GM04503 (cell line): Measurements from ENCODE around the gene LMOD1.
"Not testable (repeated sequence)": the region's sequence is repeated elsewhere in the genome, so short reads cannot be mapped to it uniquely, and the experiment has no call there.

Experiments
- DNase-seq: peaks from one replicate; pipeline ENCODE4 v3.0.0-alpha.2; 2012; ENCODE audit warnings: low read depth

Gene LMOD1

DNA sequence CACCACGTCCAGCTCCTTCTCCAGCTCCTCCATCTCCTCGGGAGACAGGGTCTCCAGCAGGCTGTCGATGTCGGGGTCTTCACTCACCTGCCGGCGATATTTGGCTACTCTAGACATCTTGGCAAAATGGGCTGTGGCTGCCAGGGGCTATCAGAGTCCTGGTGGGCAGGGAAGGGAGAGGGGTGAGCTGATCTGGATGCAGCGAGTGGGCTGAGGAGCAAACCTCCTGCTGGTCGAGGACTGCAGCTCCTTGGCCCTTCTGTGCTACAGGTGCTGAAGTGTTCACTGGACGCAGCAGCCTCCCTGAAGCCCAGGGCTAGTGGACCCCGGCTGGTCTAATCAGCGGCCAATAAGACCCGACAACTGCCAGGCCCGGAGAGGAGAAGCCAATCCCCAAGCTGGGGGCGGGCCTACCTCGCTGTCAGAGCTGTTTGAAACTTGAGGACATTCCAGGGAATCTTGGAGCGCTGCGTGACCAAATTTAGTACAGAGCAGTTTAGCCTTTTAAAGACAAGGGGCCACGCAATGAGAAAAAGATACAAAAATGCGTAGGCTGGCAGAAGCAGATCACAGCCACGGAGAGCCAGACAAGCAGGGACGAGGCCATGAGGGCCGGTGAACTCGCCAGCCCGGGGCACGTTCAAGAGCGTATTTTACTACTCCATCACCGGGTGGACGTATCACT is at the start of gene LMOD1:
LMOD1 (minus strand) TSS at position 325 of the 685 bp plus-strand sequence; CDS start at position 117, 208 bp downstream.
- DNase-seq = peak; percentile 92

DNA sequence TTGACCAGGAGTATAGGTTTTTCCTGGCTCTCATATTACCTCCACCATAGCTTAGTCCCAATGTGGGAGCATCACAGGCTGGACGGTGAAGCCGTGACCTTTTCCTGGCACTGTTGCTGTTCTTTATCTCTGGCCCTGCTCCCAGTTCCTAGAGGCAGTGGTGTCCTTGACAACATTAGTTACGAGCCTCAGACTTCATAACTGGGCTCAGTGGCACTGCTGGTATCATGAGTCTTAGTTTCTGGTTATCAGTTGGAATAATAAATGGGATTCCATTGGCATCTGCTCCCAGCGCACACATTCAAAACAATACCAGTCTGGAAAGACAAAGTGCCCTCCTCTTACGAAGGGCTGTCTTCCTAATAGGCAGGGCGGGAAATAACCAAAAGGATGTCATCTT is 44.1 kb upstream of the LMOD1 start:
- no peak for DNase-seq

DNA sequence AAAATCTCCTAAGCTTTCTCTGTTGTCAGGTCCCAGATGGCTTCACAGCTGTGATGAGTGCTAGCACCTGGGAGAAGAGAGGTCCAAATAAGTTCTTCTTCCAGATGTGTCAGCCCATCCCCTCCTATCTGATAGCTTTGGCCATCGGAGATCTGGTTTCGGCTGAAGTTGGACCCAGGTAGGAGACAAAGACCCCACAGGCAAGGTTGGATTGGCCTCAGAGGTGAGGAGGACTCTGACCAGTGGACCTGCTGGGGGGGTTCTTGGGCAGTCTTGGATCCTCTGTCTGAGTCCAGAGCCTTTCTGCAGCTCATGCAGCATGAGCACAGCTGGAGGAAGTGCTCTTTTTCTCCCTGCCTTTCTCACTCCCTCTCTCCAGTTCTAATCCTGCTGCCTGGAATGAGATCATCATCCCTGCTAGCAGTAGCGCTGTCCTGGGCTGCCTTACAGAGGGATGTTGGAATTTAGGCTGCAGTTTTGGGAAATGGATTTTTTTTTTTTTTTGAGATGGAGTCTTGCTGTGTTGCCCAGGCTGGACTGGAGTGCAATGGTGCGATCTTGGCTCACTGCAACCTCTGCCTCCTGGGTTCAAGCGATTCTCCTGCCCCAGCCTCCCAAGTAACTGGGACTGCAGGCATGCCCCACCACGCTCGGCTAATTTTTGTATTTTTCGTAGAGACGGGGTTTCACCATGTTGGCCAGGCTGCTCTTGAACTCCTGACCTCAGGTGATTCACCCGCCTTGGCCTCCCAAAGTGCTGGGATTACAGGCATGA is 43.2 kb upstream of the LMOD1 start:
- DNase-seq = no peak

DNA sequence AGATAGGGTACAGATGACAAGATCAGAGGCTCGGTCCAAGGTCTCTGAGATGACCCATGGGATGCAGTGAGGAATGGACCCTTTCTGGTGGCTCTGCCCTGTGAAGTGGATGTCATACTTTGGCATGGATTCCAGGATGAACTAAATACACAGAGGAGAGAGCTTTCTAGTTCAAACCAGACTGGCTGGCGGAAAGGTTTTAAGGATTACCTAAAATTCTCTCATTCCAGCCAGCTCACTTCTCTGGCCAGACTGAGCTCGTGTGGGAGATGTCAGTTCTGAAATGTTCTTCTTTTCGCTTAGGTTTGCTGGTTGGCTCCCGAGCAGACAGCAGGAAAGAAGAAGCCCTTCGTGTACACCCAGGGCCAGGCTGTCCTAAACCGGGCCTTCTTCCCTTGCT is 42.3 kb upstream of the LMOD1 start:
- no peak for DNase-seq

DNA sequence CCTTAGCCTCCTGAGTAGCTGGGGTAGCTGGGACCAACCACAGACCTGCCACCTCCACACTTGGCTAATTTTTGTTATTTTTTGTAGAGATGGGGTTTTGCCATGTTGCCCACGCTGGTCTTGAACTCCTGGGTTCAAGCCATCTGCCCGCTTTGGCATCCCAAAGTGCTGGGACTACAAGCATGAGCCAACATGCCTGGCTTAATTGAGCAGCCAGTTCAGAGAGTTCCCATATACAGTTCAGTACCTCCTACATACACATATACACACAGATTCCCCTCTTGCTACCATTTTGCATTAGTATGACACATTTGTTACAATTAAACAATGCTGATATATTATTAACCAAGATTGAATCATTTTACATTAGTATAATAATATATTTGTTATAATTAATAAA is 39.0 kb upstream of the LMOD1 start:
- no peak for DNase-seq

DNA sequence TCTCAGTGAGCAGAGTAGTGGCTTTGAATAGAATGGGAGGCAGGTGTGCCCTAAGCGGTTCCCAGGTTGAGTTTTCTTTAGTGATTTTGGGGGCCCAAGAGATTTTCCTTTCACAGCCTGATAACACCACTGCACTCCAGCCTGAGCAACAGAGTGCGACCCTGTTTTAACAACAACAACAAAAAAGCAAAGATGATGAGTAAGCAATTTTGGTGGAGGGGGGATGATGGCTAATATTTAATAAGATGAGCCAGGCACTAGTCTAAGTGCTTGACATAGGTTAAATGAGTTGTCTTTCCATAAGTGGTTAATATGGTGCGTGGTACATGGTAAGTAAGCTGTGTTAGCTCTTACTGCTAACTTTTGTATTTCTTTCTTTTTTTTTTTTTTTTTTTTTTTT is 38.1 kb upstream of the LMOD1 start:
- DNase-seq = no peak

DNA sequence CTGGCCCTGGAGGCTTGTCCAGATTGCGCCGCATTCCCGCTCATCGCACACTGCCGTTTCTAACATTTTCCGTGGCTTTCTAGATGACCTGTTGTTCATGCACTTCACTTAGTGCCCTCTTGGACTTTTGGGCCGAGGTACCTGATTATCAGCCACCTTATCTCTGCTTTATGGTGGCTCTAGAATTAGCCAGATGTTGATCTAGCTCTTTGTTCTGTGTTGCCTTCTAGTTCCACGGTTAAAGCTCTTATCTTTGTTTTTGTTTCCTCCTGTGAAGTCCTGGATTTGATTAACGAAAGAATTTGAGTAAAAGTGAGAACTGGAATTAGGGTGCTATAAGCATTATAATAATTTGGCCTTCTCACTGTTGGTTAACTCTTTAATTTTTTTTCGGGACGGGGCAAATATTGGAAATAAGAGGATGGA is 37.0 kb upstream of the LMOD1 start:
- peak; percentile 47 for DNase-seq

DNA sequence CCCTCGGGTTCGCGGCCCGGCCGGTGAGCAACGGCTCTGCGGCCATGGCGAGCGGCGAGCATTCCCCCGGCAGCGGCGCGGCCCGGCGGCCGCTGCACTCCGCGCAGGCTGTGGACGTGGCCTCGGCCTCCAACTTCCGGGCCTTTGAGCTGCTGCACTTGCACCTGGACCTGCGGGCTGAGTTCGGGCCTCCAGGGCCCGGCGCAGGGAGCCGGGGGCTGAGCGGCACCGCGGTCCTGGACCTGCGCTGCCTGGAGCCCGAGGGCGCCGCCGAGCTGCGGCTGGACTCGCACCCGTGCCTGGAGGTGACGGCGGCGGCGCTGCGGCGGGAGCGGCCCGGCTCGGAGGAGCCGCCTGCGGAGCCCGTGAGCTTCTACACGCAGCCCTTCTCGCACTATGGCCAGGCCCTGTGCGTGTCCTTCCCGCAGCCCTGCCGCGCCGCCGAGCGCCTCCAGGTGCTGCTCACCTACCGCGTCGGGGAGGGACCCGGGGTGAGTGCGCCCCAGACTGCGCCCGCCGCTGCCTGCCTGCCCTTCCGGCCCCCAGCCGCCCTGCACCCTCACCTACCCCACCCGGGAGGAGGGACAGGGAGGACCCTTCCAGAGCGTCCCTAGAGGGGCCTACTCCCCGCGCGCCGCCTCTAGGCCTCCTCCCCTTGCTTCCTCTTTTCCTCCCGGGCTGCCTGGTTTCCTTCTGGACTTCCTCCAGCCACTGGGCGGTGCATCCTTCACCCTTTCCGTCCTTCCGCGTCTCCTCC is 36.5 kb upstream of the LMOD1 start, which contains the start of gene RNPEP:
RNPEP (plus strand) TSS at position 26 of the 757 bp plus-strand sequence; CDS start at position 45, 19 bp downstream.
- peak; percentile 8 for DNase-seq

DNA sequence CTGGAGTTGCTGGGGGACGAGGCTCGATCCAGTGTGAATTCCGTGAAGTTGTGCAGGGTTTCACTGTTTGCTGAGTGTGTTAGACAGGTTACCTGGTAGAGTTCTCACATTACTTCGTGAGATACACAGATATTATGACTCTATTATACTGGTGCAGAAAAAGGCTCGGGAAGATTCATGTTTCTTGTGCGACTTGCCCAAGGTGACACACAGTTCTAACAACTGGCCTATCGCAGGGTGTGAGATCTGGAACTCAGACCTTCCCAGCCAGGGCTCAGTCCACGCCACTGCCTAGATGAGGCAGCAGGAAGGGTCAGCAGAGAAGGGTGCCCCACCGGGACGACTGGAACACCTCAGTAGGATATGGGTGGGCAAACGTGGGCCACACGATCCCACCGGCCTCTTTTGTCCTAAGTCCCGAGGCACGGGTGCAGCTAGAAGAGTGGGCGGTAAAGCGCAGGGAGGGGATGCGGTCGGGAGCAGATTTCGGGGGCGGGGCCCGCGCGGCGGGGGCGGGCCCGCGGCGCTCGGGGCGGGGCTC is 35.8 kb upstream of the LMOD1 start:
- DNase-seq = no peak

DNA sequence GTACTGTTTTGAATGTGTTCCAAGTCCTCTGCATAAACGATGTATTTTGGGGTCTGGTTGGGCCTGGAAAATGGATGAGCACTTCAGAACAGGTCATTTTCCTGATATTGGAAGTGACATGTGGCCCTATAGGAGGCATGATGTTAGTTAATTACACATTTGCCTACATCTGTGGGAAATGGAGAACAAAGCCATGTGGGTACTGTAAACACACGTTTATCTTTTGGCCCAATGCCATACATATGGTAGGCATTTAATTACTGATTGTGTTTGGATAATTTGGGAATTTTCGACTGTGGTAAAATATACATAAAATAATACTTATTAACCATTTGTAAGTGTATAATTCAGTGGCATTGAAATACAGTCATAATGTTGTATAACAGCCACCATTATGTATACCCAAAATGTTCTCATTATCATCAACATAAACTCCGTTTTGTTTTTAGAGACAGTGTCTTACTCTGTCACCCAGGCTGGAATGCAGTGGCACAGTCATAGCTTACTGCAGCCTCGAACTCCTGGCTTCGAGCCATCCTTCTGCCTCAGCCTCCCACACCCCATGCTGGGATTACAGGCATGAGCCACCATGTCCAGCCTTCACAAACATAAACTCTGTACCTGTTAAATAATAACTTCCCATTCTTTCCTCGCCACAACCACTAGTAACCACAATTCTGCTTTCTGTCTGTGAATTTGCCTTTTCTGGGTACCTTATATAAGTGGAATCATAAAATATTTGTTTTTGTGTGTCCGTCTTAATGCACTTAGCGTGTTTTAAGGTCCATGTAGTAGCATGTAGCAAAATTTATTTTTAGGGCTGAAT is 24.2 kb upstream of the LMOD1 start:
- DNase-seq = no peak

DNA sequence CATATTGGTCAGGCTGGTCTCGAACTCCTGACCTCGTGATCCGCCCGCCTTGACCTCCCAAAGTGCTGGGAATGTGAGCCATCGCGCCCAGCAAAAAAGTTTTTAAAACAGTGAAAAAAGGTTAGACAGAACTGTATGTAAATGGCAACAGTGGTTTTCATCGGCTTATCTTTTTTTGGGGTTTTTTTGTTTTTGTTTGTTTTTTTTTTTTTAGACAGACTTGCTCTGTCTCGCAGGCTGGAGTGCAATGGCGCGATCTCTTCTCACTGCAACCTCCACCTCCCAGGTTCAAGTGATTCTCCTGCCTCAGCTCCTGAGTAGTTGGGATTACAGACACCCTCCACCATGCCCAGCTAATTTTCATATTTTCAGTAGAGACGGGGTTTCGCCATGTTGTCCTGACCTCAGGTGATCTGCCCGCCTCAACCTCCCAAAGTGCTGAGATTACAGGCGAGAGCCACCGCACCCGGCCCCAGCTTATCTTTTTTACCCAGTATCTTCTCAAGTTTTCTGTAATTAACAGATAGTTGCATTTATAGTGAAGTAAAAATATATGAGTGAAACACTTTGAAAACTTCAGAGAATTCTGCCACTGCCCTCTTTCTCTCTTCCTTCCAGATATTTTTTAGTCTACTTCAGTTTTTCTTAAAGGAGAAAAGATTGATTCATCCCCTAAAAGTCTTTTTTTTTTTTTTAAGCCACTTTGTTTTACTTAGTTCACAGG is 22.0 kb upstream of the LMOD1 start:
- DNase-seq = no peak

DNA sequence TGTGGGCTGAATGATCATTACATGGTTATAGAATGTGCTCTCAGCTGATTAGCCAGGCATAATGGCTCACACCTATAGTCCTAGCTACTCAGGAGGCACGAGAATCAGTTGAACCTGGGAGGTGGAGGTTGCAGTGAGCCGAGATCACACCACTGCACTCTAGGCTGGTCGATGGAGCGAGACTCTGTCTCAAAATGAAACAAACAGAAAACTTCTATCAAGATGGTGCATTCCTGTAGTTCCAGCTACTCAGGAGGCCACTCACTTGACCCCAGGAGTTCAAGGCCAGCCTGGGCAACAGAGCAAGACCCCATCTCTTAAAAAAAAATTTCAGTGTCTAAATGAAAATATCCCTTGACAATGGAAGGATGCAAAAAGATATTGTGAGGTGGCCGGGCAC is 19.8 kb upstream of the LMOD1 start:
- DNase-seq = no peak

DNA sequence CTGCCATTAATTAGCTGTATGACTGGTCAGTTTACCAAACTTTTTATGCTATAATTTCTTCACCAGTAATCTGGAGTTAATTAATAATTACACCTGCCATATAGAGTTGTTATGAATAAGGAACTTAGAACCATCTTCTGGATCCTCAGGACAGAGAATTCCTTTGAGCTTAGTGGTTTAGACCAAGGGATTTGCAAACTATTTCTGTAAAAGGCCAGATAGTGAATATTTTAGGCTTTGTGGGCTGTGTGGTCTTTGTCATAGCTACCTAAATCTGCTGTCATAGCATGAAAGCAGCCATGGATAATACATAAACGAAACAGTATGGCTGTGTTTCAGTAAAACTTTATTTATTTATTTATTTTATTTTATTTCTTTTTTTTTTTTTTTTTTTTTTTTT is 17.9 kb upstream of the LMOD1 start:
- DNase-seq = peak; percentile 63

DNA sequence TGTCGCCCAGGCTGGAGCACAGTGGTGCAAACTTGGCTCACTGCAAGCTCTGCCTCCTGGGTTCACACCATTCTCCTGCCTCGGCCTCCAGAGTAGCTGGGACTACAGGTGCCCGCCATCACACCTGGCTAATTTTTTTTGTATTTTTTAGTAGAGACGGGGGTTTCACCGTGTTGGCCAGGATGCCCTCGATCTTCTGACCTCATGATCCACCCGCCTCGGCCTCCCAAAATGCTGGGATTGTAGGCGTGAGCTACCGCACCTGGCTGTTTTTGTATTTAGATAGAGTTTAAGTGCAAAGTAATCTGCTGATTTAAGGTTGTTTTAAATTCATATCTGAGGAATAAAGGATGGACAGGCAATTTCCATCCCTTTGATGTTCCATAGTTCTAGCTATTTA is 16.0 kb upstream of the LMOD1 start:
- not testable (repeated sequence) for DNase-seq

DNA sequence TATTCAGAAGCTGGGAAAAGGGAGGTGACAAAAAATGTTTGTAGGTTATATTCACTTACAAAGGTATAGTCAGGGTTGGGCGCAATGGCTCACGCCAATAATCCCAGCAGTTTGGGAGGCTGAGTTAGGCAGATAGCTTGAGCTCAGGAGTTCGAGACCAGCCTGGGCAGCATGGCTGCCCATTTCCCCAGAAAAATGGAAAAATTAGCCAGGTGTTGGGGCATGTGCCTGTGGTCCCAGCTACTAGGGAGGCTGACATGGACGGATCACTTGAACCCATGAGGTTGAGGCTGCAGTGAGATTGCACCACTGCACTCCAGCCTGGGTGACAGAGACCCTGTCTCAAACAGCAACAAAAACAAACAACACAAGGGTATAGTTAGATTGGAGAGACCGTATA is 12.0 kb upstream of the LMOD1 start:
- no peak for DNase-seq

DNA sequence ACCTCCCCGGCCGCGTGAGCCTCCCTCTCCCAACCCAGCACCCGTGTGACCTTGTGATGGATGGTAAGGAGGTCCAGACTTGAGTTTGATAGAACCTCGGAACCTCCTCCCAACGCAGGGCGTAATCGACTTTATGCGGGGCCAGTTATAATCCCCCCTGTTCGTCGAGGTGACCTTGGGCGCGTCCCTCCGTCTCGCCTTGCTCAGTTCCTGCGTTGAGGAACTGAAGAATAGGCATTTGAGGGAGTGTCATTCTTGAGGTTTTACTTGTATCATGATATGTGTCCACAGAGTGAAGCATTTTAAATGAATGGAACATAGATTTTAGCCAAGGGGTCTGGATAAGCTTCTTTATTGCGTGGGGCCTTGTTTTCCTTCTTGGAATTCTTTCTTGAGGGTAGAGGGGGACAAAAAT is 9.4 kb upstream of the LMOD1 start:
- no peak for DNase-seq

DNA sequence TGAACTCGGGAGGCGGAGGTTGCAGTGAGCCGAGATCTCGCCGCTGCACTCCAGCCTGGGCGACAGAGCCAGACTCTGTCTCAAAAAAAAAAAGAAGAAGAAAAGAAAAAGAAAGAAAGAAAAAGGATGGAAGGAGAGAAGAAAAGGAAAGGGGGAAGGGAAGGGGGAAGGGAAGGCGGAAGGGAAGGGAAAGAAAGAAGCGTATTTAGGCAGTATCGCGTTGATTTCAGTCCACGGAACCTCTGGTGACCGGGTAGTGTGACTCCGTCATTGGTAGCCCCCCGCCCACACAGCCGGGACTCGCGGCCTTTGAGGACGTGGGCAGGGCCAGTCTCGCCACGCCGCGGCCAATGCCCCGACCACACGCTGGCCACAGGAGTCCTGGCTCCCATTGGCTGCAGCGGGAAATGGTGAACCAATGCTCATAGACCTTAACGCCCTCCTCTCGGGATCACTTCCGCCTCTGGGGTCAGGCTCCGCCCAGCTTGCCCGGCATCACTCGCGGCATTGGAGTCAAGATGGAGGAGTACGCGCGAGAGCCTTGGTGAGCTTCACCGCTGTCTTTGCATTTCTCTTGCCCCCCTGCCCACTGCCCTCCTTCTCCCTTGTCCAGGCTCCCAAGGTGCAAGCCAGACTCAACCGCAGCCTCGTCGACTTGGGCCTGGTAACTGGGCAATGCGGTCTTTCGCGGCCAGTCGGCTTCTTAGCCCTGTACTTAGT is 8.8 kb upstream of the LMOD1 start, which contains the start of gene TIMM17A:
TIMM17A (plus strand) TSS at position 495 of the 720 bp plus-strand sequence; CDS start at position 519, 24 bp downstream.
- DNase-seq = peak; percentile 91

DNA sequence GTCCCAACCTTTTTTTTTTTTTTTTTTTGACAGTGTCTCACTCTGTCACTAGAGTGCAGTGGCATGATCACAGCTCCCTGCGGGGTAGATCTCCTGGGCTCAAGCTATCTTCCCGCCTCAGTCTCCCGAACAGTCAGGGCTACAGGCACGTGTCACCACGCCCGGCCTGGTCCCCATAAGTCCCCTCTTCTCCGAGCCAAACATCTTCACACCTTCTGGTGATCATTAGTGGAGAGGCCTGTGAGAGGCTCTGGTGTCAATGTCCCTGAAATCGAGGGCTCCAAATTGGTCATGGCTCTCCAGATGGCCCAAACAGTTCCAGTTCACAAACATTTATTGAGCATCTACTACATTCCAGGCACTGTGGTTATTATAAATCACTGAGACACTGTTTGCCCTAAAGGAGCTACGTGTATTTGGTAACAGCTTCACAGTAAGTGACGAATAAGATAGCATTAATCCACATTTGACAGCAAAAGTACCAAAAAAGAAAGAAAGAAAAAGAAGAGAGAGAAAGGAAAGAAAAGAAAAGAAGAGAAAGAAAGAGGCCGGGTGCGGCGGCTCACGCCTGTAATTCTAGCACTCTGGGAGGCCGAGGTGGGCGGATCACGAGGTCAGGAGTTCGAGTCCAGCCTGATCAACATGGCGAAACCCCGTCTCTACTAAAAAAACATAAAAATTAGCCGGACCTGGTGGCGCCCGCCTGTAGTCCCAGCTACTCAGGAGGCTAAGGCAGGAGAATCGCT is 8.1 kb upstream of the LMOD1 start:
- no peak for DNase-seq

DNA sequence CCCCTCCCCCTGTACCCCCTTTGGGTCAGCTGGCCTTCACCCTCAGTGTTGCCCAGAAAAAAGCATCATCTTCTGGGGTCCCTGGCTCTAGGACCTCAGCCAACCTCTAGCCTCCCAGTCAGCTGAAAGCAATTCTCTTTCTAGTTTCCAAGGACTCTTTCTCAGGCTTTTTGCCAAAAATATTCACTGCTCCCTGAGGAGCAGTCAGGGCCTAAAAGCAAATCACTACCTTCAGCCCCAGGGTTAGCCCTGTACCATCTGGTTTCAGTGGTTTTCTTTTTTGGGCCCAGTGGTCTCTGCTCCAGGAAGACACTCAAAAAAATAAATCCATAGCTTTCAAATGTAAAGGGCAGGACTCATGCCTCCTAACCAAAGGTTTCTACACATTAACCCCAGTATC is 3.1 kb upstream of the LMOD1 start:
- DNase-seq = peak; percentile 47

DNA sequence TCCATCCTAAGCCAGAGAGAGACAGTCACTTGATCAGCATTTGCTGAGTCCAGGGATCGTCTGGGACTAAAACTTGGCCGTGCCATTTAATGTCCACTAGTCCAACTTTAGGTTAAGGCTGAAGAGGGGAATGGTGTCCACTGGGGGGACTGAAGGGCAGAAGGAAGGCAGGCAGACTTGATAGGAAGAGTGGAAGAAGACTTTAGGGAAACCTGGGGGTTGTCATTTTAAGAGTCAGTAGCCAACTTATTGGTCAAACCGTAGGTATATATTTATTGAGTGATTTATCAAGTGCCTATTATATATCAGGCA is 1.3 kb upstream of the LMOD1 start:
- DNase-seq = no peak
